Mesothelial cell of epicardium (in vitro differentiated cells): ENCODE results near the gene BCL11B. TPM values are rescaled to one million over a fixed set of nuclear protein-coding genes. Genes with fewer than 3 reads are reported as not detected.
A peak's percentile ranks its signal among the peaks of the same experiment; 100 is the strongest.

Source experiments
- DNase-seq, 2 experiments: peaks; one replicate each; pipeline ENCODE4 v3.0.0; 2021; ENCODE audit warnings: low spot score in 2 of 2; ENCODE audit not compliant: unreplicated experiment in 2 of 2
- H3K27ac Mint-ChIP-seq: 2 replicates; pipeline ENCODE4 v1.8.0; 2021; ENCODE audit warnings: mixed read lengths
- H3K27me3 Mint-ChIP-seq: 2 replicates; pipeline ENCODE4 v1.8.0; 2021; ENCODE audit warnings: low read depth, mixed read lengths
- H3K36me3 Mint-ChIP-seq: 2 replicates; pipeline ENCODE4 v1.8.0; 2021; ENCODE audit warnings: mixed read lengths
- H3K4me1 Mint-ChIP-seq: 2 replicates; pipeline ENCODE4 v1.8.0; 2021; ENCODE audit warnings: mixed read lengths
- H3K4me3 Mint-ChIP-seq: 2 replicates; pipeline ENCODE4 v1.8.0; 2021; ENCODE audit warnings: mild to moderate bottlenecking, moderate library complexity, mixed read lengths
- H3K9me3 Mint-ChIP-seq: 2 replicates; pipeline ENCODE4 v1.8.0; 2021; ENCODE audit warnings: mixed read lengths
- CTCF ChIP-seq: fragments of 200-600 bp; sonication (generic); IDR thresholded peaks from one replicate; pipeline ENCODE4 v1.5.0; 2021; ENCODE audit warnings: antibody characterized with exemption; ENCODE audit not compliant: unreplicated experiment
- total RNA-seq: library from RNA; stranded (reverse); gene quantifications from 3 replicates; pipeline ENCODE4 v1.2.1, GENCODE V29; 2021

Gene BCL11B
- total RNA-seq, 1 donor from 2014 or later, result 11.8 TPM

GRCh38 chr14:99258876-99259726 lies 12.9 kb downstream of the BCL11B start:
- DNase-seq, result no peak
- H3K27me3 Mint-ChIP-seq, result peaks cover 10% of the 10 kb centered on the region
- peak overlapping the region; percentile 44 for H3K4me3 Mint-ChIP-seq
- TF ChIP-seq CTCF, result no peak
- no peaks in the 10 kb centered on the region for H3K9me3 Mint-ChIP-seq
- no peaks in the 10 kb centered on the region for H3K36me3 Mint-ChIP-seq
- peaks cover 73% of the 10 kb centered on the region for H3K4me1 Mint-ChIP-seq
- peak overlapping the region; percentile 96 for H3K27ac Mint-ChIP-seq

- Mint-ChIP-seq H3K4me1 (peaks cover 72% of the 10 kb centered on the region), H3K36me3 (no peaks in the 10 kb centered on the region), H3K27ac (peak overlapping the region; percentile 96), H3K27me3 (peaks cover 6% of the 10 kb centered on the region), H3K9me3 (no peaks in the 10 kb centered on the region), H3K4me3 (peak overlapping the region; percentile 44)
- no peak for TF ChIP-seq CTCF
- no peak for DNase-seq
These were observed 13.6 kb downstream of the BCL11B start for GRCh38 chr14:99258341-99258861.

- no peaks in the 10 kb centered on the region for H3K9me3 Mint-ChIP-seq
- peaks cover 72% of the 10 kb centered on the region for H3K4me1 Mint-ChIP-seq
- TF ChIP-seq CTCF, result no peak
- H3K27ac Mint-ChIP-seq, result peak overlapping the region; percentile 96
- H3K27me3 Mint-ChIP-seq, result peaks cover under 1% of the 10 kb centered on the region
- DNase-seq, result no peak
- H3K4me3 Mint-ChIP-seq, result no peak overlapping the region
- H3K36me3 Mint-ChIP-seq, result no peaks in the 10 kb centered on the region
These were observed 14.2 kb downstream of the BCL11B start for GRCh38 chr14:99257673-99258221.

- Mint-ChIP-seq H3K4me1 (peaks cover 69% of the 10 kb centered on the region), H3K27ac (peak overlapping the region; percentile 96), H3K4me3 (no peak overlapping the region), H3K27me3 (no peaks in the 10 kb centered on the region), H3K36me3 (no peaks in the 10 kb centered on the region), H3K9me3 (no peaks in the 10 kb centered on the region)
- DNase-seq, result no peak
- no peak for TF ChIP-seq CTCF
These were observed 14.8 kb downstream of the BCL11B start for GRCh38 chr14:99257122-99257672.

GRCh38 chr14:99256483-99256874 lies 15.5 kb downstream of the BCL11B start:
- Mint-ChIP-seq H3K4me3 (no peak overlapping the region), H3K36me3 (no peaks in the 10 kb centered on the region), H3K27ac (no peak overlapping the region), H3K4me1 (peaks cover 62% of the 10 kb centered on the region), H3K9me3 (no peaks in the 10 kb centered on the region), H3K27me3 (no peaks in the 10 kb centered on the region)
- no peak for DNase-seq
- no peak for TF ChIP-seq CTCF
